SIG-M5 treated with dmso at 0.1 percent for 504 hours (cell line): ENCODE data around the gene KLHL20.
"Not testable (repeated sequence)": the region's sequence is repeated elsewhere in the genome, so short reads cannot be mapped to it uniquely, and the experiment has no call there.

Source experiments
- DNase-seq: peaks from one replicate; lab custom pipeline; 2025; ENCODE audit not compliant: unreplicated experiment; lab: John Stamatoyannopoulos, UW

KLHL20 gene, protein sequence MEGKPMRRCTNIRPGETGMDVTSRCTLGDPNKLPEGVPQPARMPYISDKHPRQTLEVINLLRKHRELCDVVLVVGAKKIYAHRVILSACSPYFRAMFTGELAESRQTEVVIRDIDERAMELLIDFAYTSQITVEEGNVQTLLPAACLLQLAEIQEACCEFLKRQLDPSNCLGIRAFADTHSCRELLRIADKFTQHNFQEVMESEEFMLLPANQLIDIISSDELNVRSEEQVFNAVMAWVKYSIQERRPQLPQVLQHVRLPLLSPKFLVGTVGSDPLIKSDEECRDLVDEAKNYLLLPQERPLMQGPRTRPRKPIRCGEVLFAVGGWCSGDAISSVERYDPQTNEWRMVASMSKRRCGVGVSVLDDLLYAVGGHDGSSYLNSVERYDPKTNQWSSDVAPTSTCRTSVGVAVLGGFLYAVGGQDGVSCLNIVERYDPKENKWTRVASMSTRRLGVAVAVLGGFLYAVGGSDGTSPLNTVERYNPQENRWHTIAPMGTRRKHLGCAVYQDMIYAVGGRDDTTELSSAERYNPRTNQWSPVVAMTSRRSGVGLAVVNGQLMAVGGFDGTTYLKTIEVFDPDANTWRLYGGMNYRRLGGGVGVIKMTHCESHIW

GRCh38 chr1:173714759-173715537 lies at the start of gene KLHL20:
TSS of gene KLHL20 (plus strand) at chr1:173714981. CDS start at chr1:173716044, 1,063 bp downstream.
- DNase-seq: peak; percentile 98

- DNase-seq: no peak
These were observed 48.1 kb upstream of the KLHL20 start for GRCh38 chr1:173666646-173667045.

DNA sequence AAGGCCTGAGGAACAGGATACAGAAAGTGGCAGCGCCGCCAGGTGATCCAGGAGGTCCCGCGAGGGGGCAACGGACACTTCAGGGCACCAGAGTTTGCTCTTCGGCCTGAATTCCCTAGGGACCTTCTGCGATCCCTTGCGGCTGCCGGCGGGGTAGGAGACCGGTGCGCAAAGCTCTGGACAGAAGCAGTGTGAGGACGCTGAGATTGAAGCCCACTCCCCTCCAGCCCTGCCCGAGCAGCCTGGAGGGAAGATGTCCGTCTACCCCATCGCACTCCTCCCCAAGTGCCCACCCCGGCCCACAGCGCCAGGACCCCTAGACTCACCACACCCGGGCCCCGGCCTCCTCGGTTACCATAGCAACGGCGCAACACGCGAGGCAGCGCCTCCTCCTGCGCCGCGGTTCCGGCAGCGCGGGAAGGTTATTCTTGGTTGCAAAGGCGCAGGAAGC lies 45.3 kb upstream of the KLHL20 start, which contains the start of gene ANKRD45:
Gene ANKRD45 (minus strand): TSS at position 361 of the 451 bp plus-strand sequence. CDS start 10,433 bp downstream, outside the sequence.
- no peak for DNase-seq

DNA sequence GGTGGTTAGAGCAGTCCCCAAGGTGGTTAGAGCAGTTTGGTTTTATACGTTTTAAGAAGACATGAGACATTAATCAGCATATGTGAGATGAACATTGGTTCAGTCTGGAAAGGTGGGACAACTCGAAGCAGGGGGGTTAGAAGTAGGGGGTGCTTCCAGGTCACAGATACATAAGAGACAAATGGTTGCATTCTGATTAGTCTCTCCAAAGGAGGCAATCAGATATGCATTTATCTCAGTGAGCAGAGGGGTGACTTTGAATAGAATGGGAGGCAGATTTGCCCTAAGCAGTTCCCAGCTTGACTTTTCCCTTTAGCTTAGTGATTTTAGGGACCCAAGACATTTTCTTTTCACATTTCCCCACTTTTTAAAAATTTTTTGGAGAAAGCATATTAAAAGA lies 40.3 kb upstream of the KLHL20 start:
- not testable (repeated sequence) for DNase-seq

GRCh38 chr1:173680152-173680551 lies 34.6 kb upstream of the KLHL20 start:
- not testable (repeated sequence) for DNase-seq

GRCh38 chr1:173682184-173682583 lies 32.6 kb upstream of the KLHL20 start:
- no peak for DNase-seq

GRCh38 chr1:173683838-173684237 lies 30.9 kb upstream of the KLHL20 start:
- not testable (repeated sequence) for DNase-seq

DNA sequence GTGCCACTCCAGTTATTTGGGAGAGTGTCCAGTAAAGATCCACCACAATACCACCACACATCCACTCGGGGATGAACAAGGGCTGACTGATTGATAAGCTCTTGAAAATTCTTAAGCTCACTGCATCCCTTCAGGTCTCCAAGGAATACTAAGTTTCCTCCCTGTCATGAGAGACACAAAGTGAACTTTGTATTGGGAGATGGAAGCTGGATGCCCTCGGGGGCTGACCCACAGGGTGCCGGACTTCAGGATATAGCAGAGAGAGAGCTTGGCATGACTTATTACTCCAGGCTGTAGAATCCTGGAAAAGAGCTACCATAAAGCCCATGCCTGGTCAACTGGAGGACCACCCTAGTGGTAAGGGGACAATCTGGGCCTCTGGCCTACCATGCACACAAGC lies 29.7 kb upstream of the KLHL20 start:
- DNase-seq: not testable (repeated sequence)

- DNase-seq: no peak
These were observed 26.5 kb upstream of the KLHL20 start for GRCh38 chr1:173688300-173688699.

DNA sequence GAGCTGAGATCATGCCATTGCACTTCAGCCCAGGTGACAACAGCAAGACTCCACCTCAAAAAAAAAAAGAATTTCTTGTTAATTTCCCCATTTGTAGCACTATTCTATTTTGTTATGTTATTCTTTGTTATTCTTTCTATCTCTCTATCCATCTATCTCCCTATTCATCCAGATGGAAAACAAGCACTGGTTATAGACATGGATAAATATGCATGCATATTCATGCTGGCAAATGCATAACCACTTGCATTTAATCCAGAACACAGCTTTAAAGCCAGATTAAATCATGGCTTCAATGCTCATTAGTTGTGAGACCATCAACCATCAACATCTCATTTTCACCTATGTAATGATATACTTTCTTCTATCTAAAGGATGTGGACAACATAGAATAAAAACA lies 21.5 kb upstream of the KLHL20 start:
- no peak for DNase-seq

DNA sequence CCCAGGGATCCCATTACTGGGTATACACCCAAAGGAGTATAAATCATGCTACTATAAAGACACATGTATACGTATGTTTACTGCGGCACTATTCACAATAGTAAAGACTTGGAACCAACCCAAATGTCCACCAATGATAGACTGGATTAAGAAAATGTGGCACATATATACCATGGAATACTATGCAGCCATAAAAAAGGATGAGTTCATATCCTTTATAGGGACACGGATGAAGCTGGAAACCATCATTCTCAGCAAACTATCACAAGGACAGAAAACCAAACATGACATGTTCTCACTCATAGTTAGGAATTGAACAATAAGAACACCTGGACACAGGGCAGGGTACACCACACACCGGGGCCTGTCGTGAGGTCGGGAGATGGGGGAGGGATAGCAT lies 13.5 kb upstream of the KLHL20 start:
- not testable (repeated sequence) for DNase-seq

DNA sequence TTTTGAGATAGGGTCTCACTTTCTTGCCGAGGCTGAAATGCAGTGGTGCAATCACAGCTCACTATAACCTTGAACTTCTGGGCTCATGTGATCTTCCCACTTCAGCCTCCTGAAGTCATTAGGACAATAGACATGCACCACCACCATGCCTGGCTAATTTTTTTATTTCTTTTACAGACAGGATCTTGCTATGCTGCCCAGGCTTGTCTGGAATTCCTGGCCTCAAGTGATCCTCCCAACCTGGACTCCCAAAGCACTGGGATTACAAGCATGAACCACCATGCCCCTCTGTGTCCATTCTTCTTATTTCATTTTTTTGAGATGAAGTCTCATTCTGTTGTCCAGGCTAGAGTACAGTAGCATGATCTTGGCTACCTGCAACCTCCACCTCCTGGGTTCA lies 12.0 kb upstream of the KLHL20 start:
- no peak for DNase-seq

- DNase-seq: no peak
These were observed 9.7 kb upstream of the KLHL20 start for GRCh38 chr1:173705117-173705516.

DNA sequence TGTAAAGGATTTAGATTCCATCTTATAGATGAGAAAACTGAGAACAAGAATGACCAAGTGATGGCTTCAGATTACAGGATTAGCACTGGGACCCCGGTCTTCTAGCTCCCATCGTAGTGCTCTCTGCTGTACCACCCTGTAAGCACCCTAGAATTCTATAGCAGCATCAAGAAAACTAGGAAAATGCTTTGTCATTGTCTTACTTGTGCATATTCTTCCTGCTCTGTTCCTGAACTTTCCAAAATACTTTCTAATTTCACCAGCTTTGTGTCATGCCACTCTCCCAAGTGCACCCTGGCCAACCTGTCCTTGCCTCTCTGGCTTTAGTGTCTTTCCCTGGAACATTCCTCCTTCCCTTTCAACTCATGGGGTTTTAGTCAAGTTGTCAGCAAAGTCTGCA lies 6.0 kb upstream of the KLHL20 start:
- DNase-seq: no peak

DNA sequence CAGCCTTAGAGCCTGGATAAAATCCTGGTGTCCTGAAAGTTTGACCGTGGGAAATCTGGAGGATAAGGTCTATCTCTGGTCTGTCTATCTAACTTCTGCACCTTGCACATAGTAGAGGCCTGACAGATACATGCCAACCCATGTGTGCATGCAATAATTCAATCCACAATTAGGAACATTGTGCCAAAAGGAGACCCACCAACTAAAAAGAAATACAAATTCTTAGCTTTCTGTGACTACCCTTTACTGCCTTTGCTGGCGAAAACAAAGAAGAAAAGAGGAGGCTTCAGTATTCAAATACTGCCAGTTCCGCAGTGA lies 381 bp upstream of the KLHL20 start:
- DNase-seq: no peak

- DNase-seq: no peak
These were observed 710 bp downstream of the KLHL20 start for GRCh38 chr1:173715538-173715844.

GRCh38 chr1:173717238-173717637 lies 2.5 kb downstream of the KLHL20 start:
- no peak for DNase-seq

DNA sequence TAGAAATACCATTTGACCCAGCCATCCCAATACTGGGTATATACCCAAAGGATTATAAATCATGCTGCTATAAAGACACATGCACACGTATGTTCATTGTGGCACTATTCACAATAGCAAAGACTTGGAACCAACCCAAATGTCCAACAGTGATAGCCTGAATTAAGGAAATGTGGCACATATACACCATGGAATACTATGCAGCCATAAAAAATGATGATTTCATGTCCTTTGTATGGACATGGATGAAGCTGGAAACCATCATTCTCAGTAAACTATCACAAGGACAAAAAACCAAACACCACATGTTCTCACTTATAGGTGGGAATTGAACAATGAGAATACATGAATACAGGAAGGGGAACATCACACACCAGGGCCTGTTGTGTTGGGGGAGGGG lies 16.6 kb downstream of the KLHL20 start:
- DNase-seq: not testable (repeated sequence)

DNA sequence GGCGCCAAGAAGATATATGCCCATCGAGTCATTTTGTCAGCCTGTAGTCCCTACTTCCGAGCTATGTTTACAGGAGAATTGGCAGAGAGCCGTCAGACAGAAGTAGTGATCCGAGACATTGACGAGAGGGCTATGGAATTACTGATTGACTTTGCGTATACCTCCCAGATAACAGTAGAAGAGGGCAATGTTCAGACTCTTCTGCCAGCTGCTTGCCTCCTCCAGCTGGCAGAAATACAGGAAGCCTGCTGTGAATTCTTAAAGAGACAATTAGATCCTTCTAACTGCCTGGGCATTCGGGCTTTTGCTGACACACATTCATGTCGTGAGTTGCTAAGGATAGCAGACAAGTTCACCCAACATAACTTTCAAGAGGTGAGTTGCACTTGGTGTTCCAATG lies 19.1 kb downstream of the KLHL20 start:
- no peak for DNase-seq

DNA sequence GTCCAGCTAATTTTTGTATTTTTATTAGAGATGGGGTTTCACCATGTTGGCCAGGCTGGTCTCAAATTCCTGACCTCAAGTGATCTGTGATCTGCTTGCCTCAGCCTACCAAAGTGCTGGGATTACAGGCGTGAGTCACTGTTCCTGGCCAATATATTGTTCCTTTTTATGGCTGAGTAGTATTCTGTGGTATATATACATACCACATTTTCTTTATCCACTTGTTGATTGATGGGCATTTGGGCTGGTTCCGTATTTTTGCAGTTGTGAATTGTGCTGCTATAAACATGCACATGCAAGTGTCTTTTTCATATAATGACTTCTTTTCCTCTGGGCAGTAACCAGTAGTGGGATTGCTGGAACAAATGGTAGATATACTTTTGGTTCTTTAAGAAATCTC lies 21.3 kb downstream of the KLHL20 start:
- DNase-seq: not testable (repeated sequence)

- DNase-seq: no peak
These were observed 27.6 kb downstream of the KLHL20 start for GRCh38 chr1:173742203-173742886.
